Activated CD4-positive, CD25-positive, alpha-beta regulatory T cell treated with anti-CD3 and anti-CD28 coated beads, Interleukin-2, amount 50 U/mL, for 16 hours (primary cell): ENCODE measurements around the gene ITPK1.

ENCODE experiments used
- DNase-seq: peaks from one replicate; pipeline ENCODE4 v3.0.0-alpha.2; 2020; ENCODE audit warnings: low read depth, low spot score

The ITPK1 gene

DNA sequence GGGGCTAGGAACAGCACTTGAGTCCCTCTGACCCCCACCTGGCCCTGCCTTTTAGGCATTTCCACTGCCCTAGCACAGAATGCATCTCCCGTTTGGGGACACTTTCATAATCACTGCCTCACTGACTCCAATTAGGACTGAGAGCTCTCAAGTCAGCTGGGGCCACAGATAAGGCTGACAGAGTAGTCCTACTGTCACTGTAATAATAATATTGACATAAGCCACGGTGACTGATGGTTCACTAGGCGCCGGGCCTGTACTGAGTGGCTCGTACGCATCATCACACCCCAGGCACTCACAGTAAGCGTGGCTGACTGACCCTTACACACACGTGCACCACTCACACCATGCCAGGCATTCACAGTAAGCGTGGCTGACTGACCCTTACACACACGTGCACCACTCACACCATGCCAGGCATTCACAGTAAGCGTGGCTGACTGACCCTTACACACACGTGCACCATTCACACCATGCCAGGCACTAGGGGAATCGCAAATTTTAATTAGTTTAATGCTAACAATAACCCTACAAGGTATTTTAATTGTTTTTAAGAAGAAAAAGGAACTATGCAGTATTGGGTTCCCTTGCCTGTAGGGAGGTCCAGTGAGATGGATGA, 105.1 kb downstream of the ITPK1 start:
- DNase-seq, result no peak

DNA sequence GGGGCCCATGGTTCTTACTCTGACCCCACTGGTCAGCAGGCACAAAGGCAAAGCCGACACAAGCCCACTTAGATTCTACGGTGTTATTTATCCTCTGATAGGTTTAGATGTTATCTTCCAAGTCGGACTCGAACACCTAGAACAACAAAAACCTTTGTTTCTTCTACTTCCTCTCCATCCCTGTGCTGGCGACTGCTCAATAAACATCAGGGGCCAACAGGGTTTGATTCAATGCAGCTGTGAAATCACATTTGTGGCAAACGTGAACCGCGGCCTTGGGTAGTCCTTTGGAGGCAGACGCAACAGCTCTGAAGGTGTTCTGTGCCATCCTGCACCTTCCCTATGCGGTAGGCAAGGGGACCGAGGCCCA, 105.6 kb downstream of the ITPK1 start:
- no peak for DNase-seq

- DNase-seq, result no peak
Observed at GRCh38 chr14:93009471-93010129, 106.1 kb downstream of the ITPK1 start.

- DNase-seq, result no peak
Observed at GRCh38 chr14:93008381-93008780, 107.3 kb downstream of the ITPK1 start.

GRCh38 chr14:93007225-93007997, 108.3 kb downstream of the ITPK1 start:
- DNase-seq, result no peak

GRCh38 chr14:93006567-93007051, 109.1 kb downstream of the ITPK1 start:
- DNase-seq, result no peak

- DNase-seq, result no peak
Observed at GRCh38 chr14:93005838-93006237, 109.9 kb downstream of the ITPK1 start.

- no peak for DNase-seq
Observed at GRCh38 chr14:93005135-93005813, 110.5 kb downstream of the ITPK1 start.

DNA sequence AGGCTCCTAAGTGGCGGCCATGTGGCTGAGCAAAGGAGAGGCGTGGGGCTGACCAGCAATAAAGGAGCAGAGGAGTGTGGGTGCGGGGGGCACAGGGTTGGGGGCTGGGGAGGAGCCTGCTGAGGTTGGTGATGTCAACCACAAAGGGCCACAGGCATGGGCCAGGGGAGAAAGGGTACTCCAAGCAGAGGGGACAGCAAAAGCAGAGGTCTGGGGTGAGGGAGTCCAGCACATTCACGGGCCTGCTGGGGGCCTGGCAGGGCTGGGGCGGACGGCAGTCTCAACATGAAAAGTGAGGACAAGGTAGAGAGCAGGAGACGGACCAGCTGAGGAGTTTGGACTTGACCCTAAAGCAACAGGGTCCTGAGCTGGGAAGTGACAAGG, 111.0 kb downstream of the ITPK1 start:
- DNase-seq, result no peak

GRCh38 chr14:93003945-93004698, 111.6 kb downstream of the ITPK1 start:
- no peak for DNase-seq

DNA sequence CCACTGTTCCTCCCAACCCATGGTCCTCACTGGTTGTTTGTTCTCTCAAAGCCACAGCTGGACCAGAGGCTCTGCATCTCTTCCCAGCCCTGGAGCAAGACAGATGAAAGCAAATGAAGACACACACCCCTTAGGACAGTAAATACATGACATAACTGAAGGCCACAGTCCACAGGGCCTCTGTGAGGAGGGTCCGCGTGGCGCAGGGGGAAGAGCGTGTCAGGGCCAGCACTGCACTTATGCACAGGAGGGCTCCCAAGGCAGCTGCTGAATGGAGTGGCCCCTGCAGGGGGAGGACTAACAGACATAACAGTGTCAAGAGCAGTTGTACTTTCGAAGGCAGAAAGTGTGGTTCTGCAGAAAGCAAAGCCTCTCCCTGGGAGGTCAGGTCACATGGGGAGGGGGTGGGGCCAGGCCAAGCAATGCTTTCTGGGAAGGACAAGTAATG, 112.8 kb downstream of the ITPK1 start:
- no peak for DNase-seq

DNA sequence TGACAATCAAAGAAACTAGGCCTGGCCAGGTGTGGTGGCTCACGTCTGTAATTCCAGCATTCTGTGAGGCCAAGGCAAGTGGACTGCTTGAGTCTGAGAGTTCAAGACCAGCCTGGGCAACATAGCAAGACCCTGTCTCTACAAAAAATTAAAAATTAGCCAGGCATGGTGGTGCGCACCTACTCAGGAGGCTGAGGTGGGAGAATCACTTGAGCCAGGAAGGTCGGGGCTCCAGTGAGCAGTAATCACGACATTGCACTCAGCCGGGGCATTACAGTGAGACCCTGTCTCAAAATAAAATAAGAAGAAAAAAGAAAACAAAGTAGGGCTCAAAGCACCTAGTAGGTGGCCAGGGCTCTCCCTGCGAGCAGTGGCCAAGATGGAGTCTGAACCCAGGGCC, 113.7 kb downstream of the ITPK1 start:
- DNase-seq, result no peak

DNA sequence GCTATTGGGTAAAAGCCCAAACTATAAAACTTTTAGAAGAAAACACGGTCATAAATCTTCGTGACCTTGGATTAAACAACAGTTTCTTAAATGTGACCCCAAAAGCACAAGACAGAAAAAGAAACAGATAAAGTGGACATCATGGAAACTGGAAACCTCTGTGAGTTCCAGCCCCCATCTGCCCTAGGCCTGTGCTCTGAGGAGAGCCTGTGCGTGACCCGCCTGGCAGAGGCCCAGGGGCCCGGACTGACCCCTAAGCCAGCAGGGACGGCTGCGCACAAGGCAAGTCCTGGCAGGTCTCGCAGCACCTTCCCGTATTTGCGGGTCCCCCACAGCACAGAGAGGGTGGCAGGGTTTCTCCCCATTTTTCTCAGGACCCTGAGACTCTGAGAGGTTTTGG, 116.8 kb downstream of the ITPK1 start:
- DNase-seq, result no peak

- DNase-seq, result no peak
Observed at GRCh38 chr14:92997343-92998061, 118.2 kb downstream of the ITPK1 start.

DNA sequence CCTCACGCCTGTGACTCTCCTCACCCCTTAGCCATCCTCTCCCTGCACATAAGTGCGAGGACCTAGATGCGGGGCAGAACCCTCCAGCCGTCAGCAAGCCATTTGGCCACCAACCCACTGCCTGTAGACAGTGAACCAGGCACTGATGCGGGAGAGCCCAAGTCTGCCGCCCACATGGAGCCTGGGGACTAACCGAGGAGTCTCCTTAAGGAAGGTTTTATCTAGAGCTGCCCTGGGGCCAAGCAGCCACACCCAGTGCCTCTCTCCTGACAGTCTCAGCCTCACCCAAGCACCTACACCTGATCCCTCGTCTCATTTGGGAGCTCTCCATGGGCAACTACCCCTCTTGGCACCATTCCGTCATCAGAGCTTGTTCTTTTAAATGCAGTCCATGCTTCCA, 120.1 kb downstream of the ITPK1 start:
- DNase-seq, result no peak

DNA sequence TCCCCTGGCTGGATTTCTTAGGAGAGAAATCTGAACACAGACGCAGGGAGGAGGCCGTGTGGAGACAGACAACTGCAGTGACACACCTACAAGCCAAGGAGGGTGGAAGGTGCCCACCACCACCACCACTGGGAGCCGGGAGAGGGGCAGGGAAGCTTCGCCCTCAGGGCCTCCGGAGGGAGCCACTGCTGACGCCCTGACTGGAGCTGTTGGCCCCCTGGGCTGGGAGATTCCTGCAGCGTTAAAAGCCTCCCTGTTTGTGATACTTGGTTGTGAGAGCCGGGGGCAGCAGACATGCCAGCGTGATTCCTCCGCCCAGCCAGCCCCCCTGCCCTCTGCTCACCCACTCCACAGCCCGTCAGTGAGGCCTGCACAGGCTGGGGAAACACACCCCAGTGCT, 120.8 kb downstream of the ITPK1 start:
- no peak for DNase-seq

DNA sequence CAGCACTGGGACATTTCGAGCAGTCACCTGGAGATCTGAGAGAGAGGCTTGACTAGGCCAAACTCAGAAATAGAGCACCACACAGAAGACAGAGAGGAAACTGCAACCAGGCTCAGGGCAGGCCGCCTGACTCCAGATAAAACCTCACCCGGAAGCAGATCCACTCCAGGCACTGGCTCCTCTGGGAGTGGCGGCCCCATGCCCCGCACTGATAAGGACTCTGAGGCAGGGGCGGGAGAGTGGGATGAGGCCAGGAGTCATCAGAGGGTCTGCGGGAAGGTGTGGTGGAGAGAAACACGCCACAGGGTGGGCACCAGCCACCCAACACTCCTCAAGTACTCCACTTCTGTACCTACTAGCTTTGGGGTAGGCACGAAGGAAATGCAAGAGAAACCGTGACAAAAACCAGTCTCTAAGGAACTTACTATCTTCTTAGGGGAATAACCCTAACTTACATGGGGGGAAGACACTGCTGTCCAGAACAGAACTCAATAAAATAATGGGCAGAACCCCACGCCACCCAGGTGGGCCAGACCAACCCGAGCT, 121.5 kb downstream of the ITPK1 start:
- DNase-seq, result no peak

GRCh38 chr14:92993302-92993701, 122.4 kb downstream of the ITPK1 start:
- DNase-seq, result no peak

DNA sequence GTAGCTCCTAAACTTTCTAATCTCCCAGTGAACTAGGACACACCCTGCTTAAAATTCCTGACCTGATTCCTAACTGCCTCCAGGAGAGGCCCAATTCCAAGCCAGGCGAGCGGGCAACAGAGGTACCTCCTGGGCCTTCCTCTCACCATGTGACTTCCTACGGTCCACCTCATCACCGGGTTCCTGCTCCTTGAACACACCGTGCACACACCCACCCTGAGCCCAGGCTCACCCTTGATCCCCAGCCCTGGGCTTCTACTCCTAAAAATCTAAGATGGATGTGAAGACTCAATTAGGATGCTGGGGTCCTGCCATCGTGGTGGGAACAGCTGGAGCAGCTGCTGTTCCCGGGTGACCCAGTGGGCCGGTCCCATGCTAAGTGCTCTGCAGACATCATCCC, 124.2 kb downstream of the ITPK1 start:
- no peak for DNase-seq
